GM12801 (cell line): ENCODE measurements around the gene FAM200B.

ENCODE experiments used
- CTCF ChIP-seq: IDR thresholded peaks from one replicate; pipeline ENCODE4 v1.5.1; 2011; ENCODE audit warnings: control low read depth; ENCODE audit not compliant: insufficient read length; ENCODE audit errors: extremely low read depth

Gene FAM200B

GRCh38 chr4:15691346-15692135, 9.9 kb downstream of the FAM200B start:
- TF ChIP-seq CTCF, result no peak

- no peak for TF ChIP-seq CTCF
Observed at GRCh38 chr4:15692602-15693001, 11.0 kb downstream of the FAM200B start.

GRCh38 chr4:15694431-15694830, 12.8 kb downstream of the FAM200B start:
- no peak for TF ChIP-seq CTCF

- TF ChIP-seq CTCF, result no peak
Observed at GRCh38 chr4:15695240-15695699, 13.6 kb downstream of the FAM200B start.

- no peak for TF ChIP-seq CTCF
Observed at GRCh38 chr4:15695729-15696128, 14.1 kb downstream of the FAM200B start.

- TF ChIP-seq CTCF, result no peak
Observed at GRCh38 chr4:15696866-15697265, 15.2 kb downstream of the FAM200B start.

GRCh38 chr4:15702941-15703403, 21.3 kb downstream of the FAM200B start, which contains the start of gene BST1:
Gene BST1 (plus strand): TSS chr4:15703065. CDS start chr4:15703145, 80 bp downstream.
- no peak for TF ChIP-seq CTCF
